Esophagus squamous epithelium (tissue), 4 donors: ENCODE data around the gene OVCA2.

ENCODE experiments used
- CTCF ChIP-seq, 6 experiments: fragments of 450-650 bp in 4 of 6; fragments of 200-600 bp in 2 of 6; sonication (generic) in 2 of 6; IDR thresholded peaks; one replicate each; pipeline ENCODE4 v1.5.1; 2016 to 2019; ENCODE audit warnings: antibody characterized with exemption in 6 of 6, mild to moderate bottlenecking in 4 of 6, moderate library complexity in 4 of 6
- POLR2A ChIP-seq, 4 donors: fragments of 450-650 bp; IDR thresholded peaks; one replicate each; pipeline ENCODE4 v1.6.1; 2017; ENCODE audit warnings: antibody characterized with exemption in 4 of 4, mild to moderate bottlenecking in 4 of 4, moderate library complexity in 3 of 4

DNA sequence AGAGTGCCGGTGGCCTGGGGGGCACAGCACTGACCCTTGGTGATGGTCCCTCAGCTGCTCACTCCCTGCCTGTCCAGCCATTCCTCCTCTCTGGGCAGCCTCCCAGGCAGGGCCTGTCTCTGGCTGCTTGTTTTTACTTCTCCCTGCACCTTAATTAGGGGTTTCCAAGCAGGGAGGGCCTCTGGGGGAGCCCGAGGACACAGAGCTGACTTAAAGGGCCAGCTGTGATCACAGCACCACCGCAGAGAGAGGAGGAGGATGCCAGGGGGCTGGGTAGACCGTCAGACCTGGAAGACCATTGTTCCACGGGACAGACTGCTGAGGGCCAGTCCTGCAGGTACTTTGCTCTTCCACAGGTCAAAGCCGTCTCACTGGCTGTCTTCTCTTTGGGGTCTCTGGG, 13.1 kb upstream of the OVCA2 start:
- TF ChIP-seq CTCF (IDR thresholded peaks at IDR 0.05), result no peak
- TF ChIP-seq POLR2A (IDR thresholded peaks at IDR 0.05), result no peak
